ENCODE results near the gene MKLN1. TPM values are rescaled to one million over a fixed set of nuclear protein-coding genes. Genes with fewer than 3 reads are reported as not detected.

Gene MKLN1
- total and polyA plus RNA-seq, 2 donors (not counting 1 experiment from before 2014, with no cell fraction given), result 8.5 to 68.4 TPM

- intact Hi-C loops (cut with micrococcal nuclease), result no loop called here
These were observed 10.5 kb downstream of the MKLN1 start for GRCh38 chr7:131338173-131338572.

More at GRCh38 chr7:131338173-131338572, 10.5 kb downstream of the MKLN1 start:
- H3K27me3 ChIP-seq (replicated peaks in 1 of 4; ENCODE audit: control extremely low read depth in 1 of 4, control insufficient read depth in 3 of 4, insufficient read depth in 4 of 4, low read length in 3 of 4), result no peaks in the 10 kb centered on the region
- TF ChIP-seq CTCF (IDR thresholded peaks at IDR 0.05), result no peak
- TF ChIP-seq EZH2 (IDR thresholded peaks at IDR 0.05; ENCODE audit: borderline replicate concordance, insufficient read depth, low read depth, low read length, poor library complexity, severe bottlenecking), result no peak
- H3K27ac Mint-ChIP-seq, result no peak overlapping the region
- ChIA-PET POLR2A (interaction anchor here (1.6 kb wide), 1 partner anchor 10 kb away, joined by 3 read pairs; no protein-coding TSS in a partner anchor), CTCF (interaction anchor here (1.3 kb wide), 1 partner anchor 11 kb away, joined by 4 read pairs; the partner anchor contains the start of gene MKLN1)
- H4K20me1 ChIP-seq (ENCODE audit: control insufficient read depth, insufficient read depth, low read length, poor library complexity, severe bottlenecking), result peaks cover 15% of the 10 kb centered on the region
- peaks cover 7% of the 10 kb centered on the region for H3K9me3 Mint-ChIP-seq (ENCODE audit: insufficient read depth)
- peaks cover 0 to 4% of the 10 kb centered on the region in 2 donors for H3K4me1 ChIP-seq (ENCODE audit: control insufficient read depth in 2 of 2, insufficient read depth in 2 of 2, low read length in 2 of 2)
- peaks cover 35% of the 10 kb centered on the region for H3K4me1 Mint-ChIP-seq
- no peak overlapping the region for H3K9ac ChIP-seq (ENCODE audit: low read length)
- no peak overlapping the region for H3K4me3 Mint-ChIP-seq
- ATAC-seq (ENCODE audit: low read depth) (no peak), DNase-seq (no peak)
- H3K9me3 ChIP-seq (ENCODE audit: control extremely low read depth in 1 of 3, control insufficient read depth in 2 of 3, insufficient read depth in 1 of 3, low read length in 2 of 3), result peaks cover 0 to 21% (median 10%) of the 10 kb centered on the region in 3 donors
- no peak overlapping the region for H3K27ac ChIP-seq (ENCODE audit: low read length in 2 of 2)
- H3K36me3 ChIP-seq (replicated peaks in 1 of 2; ENCODE audit: control extremely low read depth in 1 of 2, control insufficient read depth in 1 of 2, extremely low read depth in 1 of 2, insufficient read depth in 2 of 2, low read length in 1 of 2), result peaks cover 0 to 5% of the 10 kb centered on the region in 2 experiments
- H3K4me2 ChIP-seq (replicated peaks; ENCODE audit: low read depth, low read length, poor library complexity, severe bottlenecking), result no peak overlapping the region
- H3K79me2 ChIP-seq (ENCODE audit: control insufficient read depth, insufficient read depth, low read length), result peaks cover 96% of the 10 kb centered on the region
- no peak overlapping the region for H3K4me3 ChIP-seq (ENCODE audit: control extremely low read depth in 1 of 5, extremely low read depth in 1 of 5, insufficient read depth in 1 of 5, low read depth in 2 of 5, low read length in 4 of 5)
- H2AFZ ChIP-seq (ENCODE audit: insufficient read depth, low read depth, low read length, poor library complexity, severe bottlenecking), result no peak overlapping the region
- H3K27me3 Mint-ChIP-seq, result no peaks in the 10 kb centered on the region

Measured in B cell (primary cell).